ENCODE data around the gene OPCML.
A peak's percentile ranks its signal among the peaks of the same experiment; 100 is the strongest.

OPCML gene

GRCh38 chr11:132913295-132913694 lies 619.0 kb downstream of the OPCML start:
- Histone ChIP-seq H3K9ac (ENCODE audit: low read length) (no peak overlapping the region), H3K4me3 (ENCODE audit: low read depth, low read length) (no peak overlapping the region), H3K4me1 (ENCODE audit: control insufficient read depth, insufficient read depth, low read length) (peaks cover 6% of the 10 kb centered on the region; the same call in 1 of the 2 replicates), H3K27ac (ENCODE audit: low read depth, low read length) (no peak overlapping the region), H3K9me3 (ENCODE audit: control insufficient read depth, insufficient read depth, low read depth, low read length) (no peaks in the 10 kb centered on the region), H3K36me3 (ENCODE audit: control insufficient read depth, insufficient read depth, low read length) (no peaks in the 10 kb centered on the region), H3K27me3 (ENCODE audit: control insufficient read depth, insufficient read depth, low read length) (no peaks in the 10 kb centered on the region)

- Histone ChIP-seq H3K9ac (ENCODE audit: low read length) (no peak overlapping the region), H3K27ac (ENCODE audit: low read depth, low read length) (no peak overlapping the region), H3K9me3 (ENCODE audit: control insufficient read depth, insufficient read depth, low read depth, low read length) (no peaks in the 10 kb centered on the region), H3K4me1 (ENCODE audit: control insufficient read depth, insufficient read depth, low read length) (peaks cover 6% of the 10 kb centered on the region; the same call in 1 of the 2 replicates), H3K27me3 (ENCODE audit: control insufficient read depth, insufficient read depth, low read length) (no peaks in the 10 kb centered on the region), H3K4me3 (ENCODE audit: low read depth, low read length) (no peak overlapping the region), H3K36me3 (ENCODE audit: control insufficient read depth, insufficient read depth, low read length) (no peaks in the 10 kb centered on the region)
Observed at GRCh38 chr11:132911186-132911585, 621.1 kb downstream of the OPCML start.

GRCh38 chr11:132910011-132910760 lies 622.1 kb downstream of the OPCML start:
- no peak overlapping the region for H3K4me3 ChIP-seq (ENCODE audit: low read depth, low read length)
- no peaks in the 10 kb centered on the region for H3K27me3 ChIP-seq (ENCODE audit: control insufficient read depth, insufficient read depth, low read length)
- H3K9me3 ChIP-seq (ENCODE audit: control insufficient read depth, insufficient read depth, low read depth, low read length), result no peaks in the 10 kb centered on the region
- H3K9ac ChIP-seq (ENCODE audit: low read length), result no peak overlapping the region
- H3K27ac ChIP-seq (ENCODE audit: low read depth, low read length), result no peak overlapping the region
- peaks cover 6% of the 10 kb centered on the region; the same call in 1 of the 2 replicates for H3K4me1 ChIP-seq (ENCODE audit: control insufficient read depth, insufficient read depth, low read length)
- no peaks in the 10 kb centered on the region for H3K36me3 ChIP-seq (ENCODE audit: control insufficient read depth, insufficient read depth, low read length)

- H3K27ac ChIP-seq (ENCODE audit: low read depth, low read length), result no peak overlapping the region
- H3K27me3 ChIP-seq (ENCODE audit: control insufficient read depth, insufficient read depth, low read length), result no peaks in the 10 kb centered on the region
- H3K9ac ChIP-seq (ENCODE audit: low read length), result no peak overlapping the region
- no peaks in the 10 kb centered on the region for H3K36me3 ChIP-seq (ENCODE audit: control insufficient read depth, insufficient read depth, low read length)
- no peak overlapping the region for H3K4me3 ChIP-seq (ENCODE audit: low read depth, low read length)
- H3K9me3 ChIP-seq (ENCODE audit: control insufficient read depth, insufficient read depth, low read depth, low read length), result no peaks in the 10 kb centered on the region
- peaks cover 6% of the 10 kb centered on the region; the same call in 1 of the 2 replicates for H3K4me1 ChIP-seq (ENCODE audit: control insufficient read depth, insufficient read depth, low read length)
Observed at GRCh38 chr11:132909021-132909606, 623.2 kb downstream of the OPCML start.

- peaks cover 6% of the 10 kb centered on the region; the same call in 1 of the 2 replicates for H3K4me1 ChIP-seq (ENCODE audit: control insufficient read depth, insufficient read depth, low read length)
- H3K36me3 ChIP-seq (ENCODE audit: control insufficient read depth, insufficient read depth, low read length), result no peaks in the 10 kb centered on the region
- no peak overlapping the region for H3K9ac ChIP-seq (ENCODE audit: low read length)
- H3K9me3 ChIP-seq (ENCODE audit: control insufficient read depth, insufficient read depth, low read depth, low read length), result no peaks in the 10 kb centered on the region
- H3K4me3 ChIP-seq (ENCODE audit: low read depth, low read length), result no peak overlapping the region
- H3K27ac ChIP-seq (ENCODE audit: low read depth, low read length), result no peak overlapping the region
- H3K27me3 ChIP-seq (ENCODE audit: control insufficient read depth, insufficient read depth, low read length), result no peaks in the 10 kb centered on the region
Observed at GRCh38 chr11:132908414-132908810, 623.9 kb downstream of the OPCML start.

GRCh38 chr11:132907651-132908413 lies 624.5 kb downstream of the OPCML start:
- Histone ChIP-seq H3K36me3 (ENCODE audit: control insufficient read depth, insufficient read depth, low read length) (no peaks in the 10 kb centered on the region), H3K9me3 (ENCODE audit: control insufficient read depth, insufficient read depth, low read depth, low read length) (no peaks in the 10 kb centered on the region), H3K27me3 (ENCODE audit: control insufficient read depth, insufficient read depth, low read length) (no peaks in the 10 kb centered on the region), H3K4me1 (ENCODE audit: control insufficient read depth, insufficient read depth, low read length) (peaks cover 9% of the 10 kb centered on the region; the same call in 1 of the 2 replicates), H3K27ac (ENCODE audit: low read depth, low read length) (no peak overlapping the region), H3K9ac (ENCODE audit: low read length) (no peak overlapping the region), H3K4me3 (ENCODE audit: low read depth, low read length) (no peak overlapping the region)

GRCh38 chr11:132904607-132905006 lies 627.7 kb downstream of the OPCML start:
- no peaks in the 10 kb centered on the region for H3K27me3 ChIP-seq (ENCODE audit: control insufficient read depth, insufficient read depth, low read length)
- no peak overlapping the region for H3K27ac ChIP-seq (ENCODE audit: low read depth, low read length)
- no peaks in the 10 kb centered on the region for H3K36me3 ChIP-seq (ENCODE audit: control insufficient read depth, insufficient read depth, low read length)
- no peak overlapping the region for H3K4me3 ChIP-seq (ENCODE audit: low read depth, low read length)
- H3K4me1 ChIP-seq (ENCODE audit: control insufficient read depth, insufficient read depth, low read length), result peaks cover 21% of the 10 kb centered on the region
- no peak overlapping the region for H3K9ac ChIP-seq (ENCODE audit: low read length)
- H3K9me3 ChIP-seq (ENCODE audit: control insufficient read depth, insufficient read depth, low read depth, low read length), result no peaks in the 10 kb centered on the region

GRCh38 chr11:132904091-132904490 lies 628.2 kb downstream of the OPCML start:
- H3K9ac ChIP-seq (ENCODE audit: low read length), result no peak overlapping the region
- H3K36me3 ChIP-seq (ENCODE audit: control insufficient read depth, insufficient read depth, low read length), result no peaks in the 10 kb centered on the region
- peaks cover 21% of the 10 kb centered on the region for H3K4me1 ChIP-seq (ENCODE audit: control insufficient read depth, insufficient read depth, low read length)
- H3K4me3 ChIP-seq (ENCODE audit: low read depth, low read length), result no peak overlapping the region
- H3K27ac ChIP-seq (ENCODE audit: low read depth, low read length), result no peak overlapping the region
- no peaks in the 10 kb centered on the region for H3K27me3 ChIP-seq (ENCODE audit: control insufficient read depth, insufficient read depth, low read length)
- no peaks in the 10 kb centered on the region for H3K9me3 ChIP-seq (ENCODE audit: control insufficient read depth, insufficient read depth, low read depth, low read length)

- Histone ChIP-seq H3K27me3 (ENCODE audit: control insufficient read depth, insufficient read depth, low read length) (no peaks in the 10 kb centered on the region), H3K9me3 (ENCODE audit: control insufficient read depth, insufficient read depth, low read depth, low read length) (no peaks in the 10 kb centered on the region), H3K4me3 (ENCODE audit: low read depth, low read length) (no peak overlapping the region; the same call in 1 of the 2 replicates), H3K27ac (ENCODE audit: low read depth, low read length) (0 out of 2 replicates have a peak overlapping the region, but pooled peaks have one; percentile 30), H3K9ac (ENCODE audit: low read length) (no peak overlapping the region), H3K4me1 (ENCODE audit: control insufficient read depth, insufficient read depth, low read length) (peaks cover 21% of the 10 kb centered on the region), H3K36me3 (ENCODE audit: control insufficient read depth, insufficient read depth, low read length) (no peaks in the 10 kb centered on the region)
Observed at GRCh38 chr11:132901638-132902471, 630.4 kb downstream of the OPCML start.

GRCh38 chr11:132898676-132899075 lies 633.6 kb downstream of the OPCML start:
- H3K4me1 ChIP-seq (ENCODE audit: control insufficient read depth, insufficient read depth, low read length), result peaks cover 21% of the 10 kb centered on the region
- no peak overlapping the region for H3K27ac ChIP-seq (ENCODE audit: low read depth, low read length)
- no peaks in the 10 kb centered on the region for H3K36me3 ChIP-seq (ENCODE audit: control insufficient read depth, insufficient read depth, low read length)
- H3K4me3 ChIP-seq (ENCODE audit: low read depth, low read length), result no peak overlapping the region
- no peak overlapping the region for H3K9ac ChIP-seq (ENCODE audit: low read length)
- no peaks in the 10 kb centered on the region for H3K27me3 ChIP-seq (ENCODE audit: control insufficient read depth, insufficient read depth, low read length)
- no peaks in the 10 kb centered on the region for H3K9me3 ChIP-seq (ENCODE audit: control insufficient read depth, insufficient read depth, low read depth, low read length)
